ENCODE measurements around the gene MARCHF6.
A peak's percentile ranks its signal among the peaks of the same experiment; 100 is the strongest.

DNA sequence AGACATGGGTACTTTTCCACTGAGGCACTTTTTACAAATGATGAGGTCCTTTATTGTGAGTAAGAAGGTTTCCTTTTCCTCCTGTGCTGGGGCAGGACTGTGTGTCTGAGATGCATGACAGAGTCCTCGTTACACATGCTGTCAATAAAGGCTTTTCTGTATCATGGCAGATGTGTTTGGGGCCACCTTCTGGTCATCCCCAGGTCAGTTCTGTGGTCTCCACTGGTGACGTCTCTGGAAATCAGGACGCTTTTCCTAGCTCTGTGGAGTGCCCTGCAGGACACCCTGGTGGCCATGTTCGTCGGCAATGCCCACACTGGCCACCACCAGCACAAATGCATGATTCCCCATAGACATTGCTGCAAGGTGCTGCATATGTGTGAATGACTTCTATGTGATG, 48.6 kb upstream of the MARCHF6 start:
- no peak for TF ChIP-seq POLR2A (IDR thresholded peaks at IDR 0.05)
- TF ChIP-seq, protein P1, sequence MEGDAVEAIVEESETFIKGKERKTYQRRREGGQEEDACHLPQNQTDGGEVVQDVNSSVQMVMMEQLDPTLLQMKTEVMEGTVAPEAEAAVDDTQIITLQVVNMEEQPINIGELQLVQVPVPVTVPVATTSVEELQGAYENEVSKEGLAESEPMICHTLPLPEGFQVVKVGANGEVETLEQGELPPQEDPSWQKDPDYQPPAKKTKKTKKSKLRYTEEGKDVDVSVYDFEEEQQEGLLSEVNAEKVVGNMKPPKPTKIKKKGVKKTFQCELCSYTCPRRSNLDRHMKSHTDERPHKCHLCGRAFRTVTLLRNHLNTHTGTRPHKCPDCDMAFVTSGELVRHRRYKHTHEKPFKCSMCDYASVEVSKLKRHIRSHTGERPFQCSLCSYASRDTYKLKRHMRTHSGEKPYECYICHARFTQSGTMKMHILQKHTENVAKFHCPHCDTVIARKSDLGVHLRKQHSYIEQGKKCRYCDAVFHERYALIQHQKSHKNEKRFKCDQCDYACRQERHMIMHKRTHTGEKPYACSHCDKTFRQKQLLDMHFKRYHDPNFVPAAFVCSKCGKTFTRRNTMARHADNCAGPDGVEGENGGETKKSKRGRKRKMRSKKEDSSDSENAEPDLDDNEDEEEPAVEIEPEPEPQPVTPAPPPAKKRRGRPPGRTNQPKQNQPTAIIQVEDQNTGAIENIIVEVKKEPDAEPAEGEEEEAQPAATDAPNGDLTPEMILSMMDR (IDR thresholded peaks at IDR 0.05): peak in 1 of 3 experiments; percentile 8
